Vagina (tissue), 2 donors: ENCODE data around the gene MIS12. TPM values are rescaled to one million over a fixed set of nuclear protein-coding genes. Genes with fewer than 3 reads are reported as not detected.

Experiments
- DNase-seq, 2 donors: peaks; one replicate each; pipeline ENCODE4 v3.0.0-alpha.2; 2017; ENCODE audit errors: extremely low spot score in 2 of 2
- H3K27ac ChIP-seq: fragments of 200-600 bp; sonication (generic); one replicate; pipeline ENCODE4 v1.5.1; 2019
- H3K27me3 ChIP-seq: fragments of 200-600 bp; sonication (generic); one replicate; pipeline ENCODE4 v1.5.1; 2019
- H3K36me3 ChIP-seq, 2 donors: fragments of 200-600 bp; sonication (generic); one replicate each; pipeline ENCODE4 v1.5.1; 2017 to 2019
- H3K4me1 ChIP-seq: fragments of 200-600 bp; sonication (generic); one replicate; pipeline ENCODE4 v1.5.1; 2019
- H3K4me3 ChIP-seq, 2 donors: fragments of 200-600 bp; sonication (generic); 1 replicate in 1 of 2; 2 replicates in 1 of 2; pipeline ENCODE4 v1.5.1; 2016 to 2019
- H3K9me3 ChIP-seq: fragments of 200-600 bp; sonication (generic); one replicate; pipeline ENCODE4 v1.5.1; 2019
- CTCF ChIP-seq, 3 experiments: fragments of 450-650 bp in 2 of 3; fragments of 200-600 bp in 1 of 3; sonication (generic) in 1 of 3; IDR thresholded peaks; one replicate each; pipeline ENCODE4 v1.5.1; 2017 to 2019; ENCODE audit warnings: antibody characterized with exemption in 3 of 3, mild to moderate bottlenecking in 2 of 3, moderate library complexity in 2 of 3
- POLR2A ChIP-seq, 2 donors: fragments of 450-650 bp; IDR thresholded peaks; one replicate each; pipeline ENCODE4 v1.6.1; 2017; ENCODE audit warnings: antibody characterized with exemption in 2 of 2, mild to moderate bottlenecking in 2 of 2, moderate library complexity in 2 of 2
- POLR2AphosphoS5 ChIP-seq, 2 donors: sonication (generic); formaldehyde crosslinking; IDR thresholded peaks; one replicate each; pipeline ENCODE4 v1.9.0; 2017; ENCODE audit warnings: antibody characterized with exemption in 2 of 2, mild to moderate bottlenecking in 2 of 2, low read depth in 1 of 2; ENCODE audit not compliant: insufficient read depth in 1 of 2
- intact Hi-C: fragments of 100-400 bp; cut with DNase I; formaldehyde crosslinking; loops from one replicate; pipeline ENCODE4 v1.15.1; 2023
- total RNA-seq: library from RNA; depleted of rRNA; stranded (reverse); fragments of >200 nt; gene quantifications from one replicate; pipeline ENCODE4 v1.2.3, GENCODE V29; 2016

MIS12 gene
- 9.3 TPM for total RNA-seq

GRCh38 chr17:5486206-5487124 lies at the start of gene MIS12:
TSS of gene MIS12 (plus strand) at chr17:5486566. CDS start at chr17:5488863, 2,297 bp downstream.
- H3K27ac ChIP-seq, result peak within 1 kb of the TSS; percentile 91
- no peaks in the 10 kb centered on the region for H3K27me3 ChIP-seq
- no peaks in the 10 kb centered on the region for H3K9me3 ChIP-seq
- peaks cover 0 to 46% of the 10 kb centered on the region in 2 donors for H3K36me3 ChIP-seq
- intact Hi-C loops, result no loop called here
- peak within 1 kb of the TSS; percentile 77 to 94 for H3K4me3 ChIP-seq
- DNase-seq, result peak; percentile 100
- TF ChIP-seq POLR2AphosphoS5 (IDR thresholded peaks at IDR 0.05; ENCODE audit: insufficient read depth in 1 of 2, low read depth in 1 of 2), result peak; percentile 88 to 97
- peak in 1 of 2 donors; percentile 65 for TF ChIP-seq POLR2A (IDR thresholded peaks at IDR 0.05)
- TF ChIP-seq CTCF (IDR thresholded peaks at IDR 0.05), result no peak
- peaks cover 31% of the 10 kb centered on the region for H3K4me1 ChIP-seq

- peak overlapping the region; percentile 84 to 89 for H3K4me3 ChIP-seq
- H3K4me1 ChIP-seq, result peaks cover 30% of the 10 kb centered on the region
- no peak overlapping the region for H3K27ac ChIP-seq
- H3K9me3 ChIP-seq, result no peaks in the 10 kb centered on the region
- DNase-seq, result no peak
- intact Hi-C loops, result no loop called here
- no peaks in the 10 kb centered on the region for H3K27me3 ChIP-seq
- no peak for TF ChIP-seq CTCF (IDR thresholded peaks at IDR 0.05)
- TF ChIP-seq POLR2A (IDR thresholded peaks at IDR 0.05), result no peak
- peaks cover 3 to 27% of the 10 kb centered on the region in 2 donors for H3K36me3 ChIP-seq
Observed at GRCh38 chr17:5437721-5438317, 48.5 kb upstream of the MIS12 start.

- DNase-seq, result peak in 1 of 2 donors; percentile 87
- Histone ChIP-seq H3K4me3 (peak within 1 kb of the TSS; percentile 84 to 89), H3K36me3 (peaks cover 0 to 24% of the 10 kb centered on the region in 2 donors), H3K9me3 (no peaks in the 10 kb centered on the region), H3K27ac (peak within 1 kb of the TSS; percentile 51), H3K4me1 (peaks cover 30% of the 10 kb centered on the region), H3K27me3 (no peaks in the 10 kb centered on the region)
- intact Hi-C loops, result no loop called here
- TF ChIP-seq POLR2A (IDR thresholded peaks at IDR 0.05) (peak in 1 of 2 donors; percentile 40), CTCF (IDR thresholded peaks at IDR 0.05) (peak; percentile 98), POLR2AphosphoS5 (IDR thresholded peaks at IDR 0.05; ENCODE audit: insufficient read depth in 1 of 2, low read depth in 1 of 2) (peak; percentile 80 to 94)
Observed at GRCh38 chr17:5438716-5439445, 47.5 kb upstream of the MIS12 start, which contains the start of gene C1QBP. TSS of gene C1QBP (minus strand) at chr17:5439155. CDS start at chr17:5439073, 82 bp downstream.

GRCh38 chr17:5439446-5439764 lies 47.0 kb upstream of the MIS12 start:
- peaks cover 30% of the 10 kb centered on the region for H3K4me1 ChIP-seq
- DNase-seq, result no peak
- H3K36me3 ChIP-seq, result peaks cover 0 to 24% of the 10 kb centered on the region in 2 donors
- no peaks in the 10 kb centered on the region for H3K9me3 ChIP-seq
- intact Hi-C loops, result no loop called here
- TF ChIP-seq CTCF (IDR thresholded peaks at IDR 0.05) (peak in 1 of 3 experiments; percentile 16), POLR2AphosphoS5 (IDR thresholded peaks at IDR 0.05; ENCODE audit: insufficient read depth in 1 of 2, low read depth in 1 of 2) (no peak), POLR2A (IDR thresholded peaks at IDR 0.05) (no peak)
- peak overlapping the region; percentile 51 for H3K27ac ChIP-seq
- peak overlapping the region; percentile 84 to 89 for H3K4me3 ChIP-seq
- H3K27me3 ChIP-seq, result no peaks in the 10 kb centered on the region
